ENCODE data around the gene ZDHHC11B.

Gene ZDHHC11B

DNA sequence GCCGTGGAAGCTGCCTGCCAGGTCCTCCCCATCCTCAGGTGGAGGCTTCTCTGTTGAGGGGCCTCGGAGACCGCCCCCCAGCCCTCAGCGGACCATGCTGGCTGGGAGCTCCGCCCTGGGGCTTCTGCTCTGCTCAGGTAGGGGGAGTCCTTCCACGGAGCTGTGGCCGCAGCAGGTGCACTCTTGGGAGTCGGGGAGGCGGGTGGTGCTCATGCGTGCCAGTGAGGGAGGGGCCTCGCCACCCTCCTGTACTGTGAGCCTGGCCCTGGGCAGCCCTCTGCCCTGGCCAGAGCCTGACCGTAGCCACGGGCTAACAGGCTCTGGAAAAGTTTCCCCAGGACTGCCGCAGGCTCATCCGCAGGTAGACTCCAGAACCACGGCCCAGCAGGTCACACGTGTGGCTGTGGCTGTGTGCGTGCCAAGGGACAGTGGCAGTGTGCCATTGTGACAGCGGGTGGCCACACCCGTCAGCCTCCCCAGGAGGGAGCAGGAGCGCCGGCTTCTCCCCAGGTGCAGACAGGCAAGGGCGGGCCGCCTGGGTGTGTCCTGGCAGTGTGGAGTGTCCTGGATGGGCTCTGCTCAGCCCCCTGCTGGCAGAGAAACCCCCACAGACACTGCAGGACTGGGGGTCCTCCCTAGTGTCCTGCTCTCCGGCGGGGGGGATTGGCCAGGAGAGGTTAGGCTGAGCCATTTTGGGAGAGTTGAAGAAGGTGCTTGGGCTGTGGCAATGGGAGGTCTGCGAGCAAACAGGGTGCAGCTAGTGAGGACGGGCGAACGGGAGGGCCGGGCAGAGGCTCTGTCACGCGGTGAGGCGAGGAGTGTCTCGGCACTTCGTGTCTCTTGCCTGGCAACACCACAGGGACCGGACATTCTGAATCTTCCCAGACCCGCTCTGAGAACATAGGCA is 120.8 kb downstream of the ZDHHC11B start:
- no peaks in the 10 kb centered on the region for H3K9me3 Mint-ChIP-seq
- no peaks in the 10 kb centered on the region for H3K4me1 Mint-ChIP-seq
- peaks cover 12% of the 10 kb centered on the region for H3K36me3 Mint-ChIP-seq
- no peak overlapping the region for H3K27ac Mint-ChIP-seq
- H3K4me3 Mint-ChIP-seq = no peak overlapping the region
- H3K27me3 Mint-ChIP-seq = no peaks in the 10 kb centered on the region

DNA sequence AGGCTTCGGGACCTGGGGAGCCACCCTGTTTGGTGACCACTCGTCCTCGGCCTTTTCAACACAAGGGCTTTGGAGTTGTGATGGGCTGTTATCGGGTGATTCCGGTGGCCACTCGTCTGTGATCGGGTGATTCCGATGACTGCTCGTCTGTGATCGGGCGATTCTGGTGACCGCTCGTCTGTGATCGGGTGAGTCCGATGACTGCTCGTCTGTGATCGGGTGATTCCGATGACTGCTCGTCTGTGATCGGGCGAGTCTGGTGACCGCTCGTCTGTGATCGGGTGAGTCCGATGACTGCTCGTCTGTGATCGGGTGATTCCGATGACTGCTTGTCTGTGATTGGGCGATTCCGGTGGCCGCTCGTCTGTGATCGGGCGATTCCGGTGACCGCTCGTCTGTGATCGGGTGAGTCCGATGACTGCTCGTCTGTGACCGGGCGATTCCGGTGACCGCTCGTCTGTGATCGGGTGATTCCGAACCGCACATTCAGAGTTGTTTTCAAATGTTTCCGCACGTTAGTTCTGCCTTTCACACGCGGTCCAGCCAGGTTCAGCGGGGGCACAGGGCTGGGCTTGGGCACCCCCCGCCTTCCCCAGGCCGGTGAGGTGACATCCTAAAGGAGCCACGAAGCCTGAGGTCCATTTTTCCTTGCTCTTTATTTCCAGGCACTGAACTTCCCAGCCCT is 121.6 kb downstream of the ZDHHC11B start:
- peaks cover 13% of the 10 kb centered on the region for H3K36me3 Mint-ChIP-seq
- H3K4me3 Mint-ChIP-seq = no peak overlapping the region
- H3K4me1 Mint-ChIP-seq = no peaks in the 10 kb centered on the region
- H3K27me3 Mint-ChIP-seq = no peaks in the 10 kb centered on the region
- no peaks in the 10 kb centered on the region for H3K9me3 Mint-ChIP-seq
- H3K27ac Mint-ChIP-seq = no peak overlapping the region

GRCh38 chr5:661891-662750 is 122.4 kb downstream of the ZDHHC11B start:
- H3K27me3 Mint-ChIP-seq = no peaks in the 10 kb centered on the region
- H3K27ac Mint-ChIP-seq = no peak overlapping the region
- no peak overlapping the region for H3K4me3 Mint-ChIP-seq
- H3K36me3 Mint-ChIP-seq = peaks cover 17% of the 10 kb centered on the region
- H3K9me3 Mint-ChIP-seq = no peaks in the 10 kb centered on the region
- no peaks in the 10 kb centered on the region for H3K4me1 Mint-ChIP-seq

DNA sequence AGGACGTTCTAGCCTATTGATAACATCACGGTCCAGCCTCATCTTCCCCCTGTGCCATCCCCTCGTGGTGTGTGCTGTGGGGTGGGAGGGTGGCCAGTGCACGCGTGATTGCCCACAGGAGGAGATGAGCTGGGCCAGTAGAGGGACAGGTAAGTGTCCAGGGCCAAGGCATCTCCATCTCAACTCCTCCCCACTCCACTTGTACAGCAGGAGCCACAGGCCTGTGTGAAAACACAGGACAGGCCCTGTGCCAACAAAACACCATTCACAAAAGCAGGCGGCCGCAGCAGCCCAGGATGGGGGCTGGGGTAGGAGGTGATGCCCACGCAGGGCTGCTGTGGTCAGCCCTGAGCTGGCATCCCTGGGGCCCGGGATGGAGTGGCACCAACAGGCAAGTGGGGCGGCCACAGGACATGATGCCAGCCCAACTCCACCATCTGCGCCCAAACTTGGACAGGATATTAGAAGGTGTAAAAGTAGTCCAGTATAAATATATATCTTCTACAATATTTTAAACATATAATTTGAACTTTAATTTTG is 124.0 kb downstream of the ZDHHC11B start:
- H3K4me1 Mint-ChIP-seq = no peaks in the 10 kb centered on the region
- no peaks in the 10 kb centered on the region for H3K27me3 Mint-ChIP-seq
- H3K27ac Mint-ChIP-seq = no peak overlapping the region
- no peaks in the 10 kb centered on the region for H3K9me3 Mint-ChIP-seq
- no peak overlapping the region for H3K4me3 Mint-ChIP-seq
- peaks cover 17% of the 10 kb centered on the region for H3K36me3 Mint-ChIP-seq
